K562 (cell line): ENCODE measurements around the gene DNMT1.

ENCODE experiments used
- ELF2 ChIP-seq: fragments of 250-450 bp; sonication (Bioruptor Pico); IDR thresholded peaks from 2 replicates; pipeline ENCODE4 v1.5.0; 2021; ENCODE audit warnings: mild to moderate bottlenecking
- MCM5 ChIP-seq: fragments of 450-650 bp; IDR thresholded peaks from 2 replicates; pipeline ENCODE4 v1.6.1; 2016; ENCODE audit warnings: low read depth
- RNF2 ChIP-seq: sonication (generic); IDR thresholded peaks from 2 replicates; pipeline ENCODE4 v1.6.1; 2016
- SRSF1 ChIP-seq: fragments of 200-400 bp; formaldehyde crosslinking; IDR thresholded peaks from 2 replicates; pipeline ENCODE4 v1.6.1; 2017; ENCODE audit warnings: mild to moderate bottlenecking, low read depth, low read length, moderate library complexity

DNA sequence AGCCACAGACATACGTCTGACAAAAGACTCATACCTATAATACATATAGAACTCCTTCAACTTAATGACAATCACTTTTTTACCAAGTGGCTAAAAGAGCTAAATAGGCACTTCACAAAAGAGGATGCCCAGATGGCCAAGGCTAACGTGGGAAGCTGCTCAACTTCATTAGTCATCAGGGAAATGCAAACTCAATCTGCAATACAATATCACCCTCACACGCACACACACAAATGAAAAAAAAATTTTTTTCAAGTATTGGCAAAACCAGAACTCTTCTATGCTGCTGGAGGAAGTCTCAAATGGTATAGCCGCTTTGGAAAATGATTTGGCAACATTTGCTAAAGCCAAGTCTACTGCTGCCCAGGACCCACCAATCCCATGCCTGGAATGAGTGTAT lies 14.6 kb upstream of the DNMT1 start:
- TF ChIP-seq SRSF1 (no peak), MCM5 (no peak), RNF2 (no peak), ELF2 (CRISPR knock-in tag) (no peak)
